NK-92 treated with Interleukin-12 subunit alpha and Interleukin-12 subunit beta, amount 100 ng/mL, for 24 hours (cell line): ENCODE measurements around the gene ANKH.
"Not testable (repeated sequence)": the region's sequence is repeated elsewhere in the genome, so short reads cannot be mapped to it uniquely, and the experiment has no call there.

ENCODE experiments used
- DNase-seq: peaks from one replicate; lab custom pipeline; 2025; lab: John Stamatoyannopoulos, UW

Gene ANKH

GRCh38 chr5:14826714-14827113 is 44.9 kb downstream of the ANKH start:
- no peak for DNase-seq

- DNase-seq: no peak
These were observed 45.6 kb downstream of the ANKH start for GRCh38 chr5:14825977-14826376.

- no peak for DNase-seq
These were observed 47.1 kb downstream of the ANKH start for GRCh38 chr5:14824499-14824898.

- DNase-seq: no peak
These were observed 50.3 kb downstream of the ANKH start for GRCh38 chr5:14821100-14821845.

GRCh38 chr5:14818931-14819790 is 52.4 kb downstream of the ANKH start:
- DNase-seq: no peak

- DNase-seq: not testable (repeated sequence)
These were observed 53.8 kb downstream of the ANKH start for GRCh38 chr5:14817762-14818136.

- peak; percentile 8 for DNase-seq
These were observed 54.4 kb downstream of the ANKH start for GRCh38 chr5:14816999-14817761.

- DNase-seq: no peak
These were observed 55.1 kb downstream of the ANKH start for GRCh38 chr5:14816374-14816998.

- DNase-seq: no peak
These were observed 57.8 kb downstream of the ANKH start for GRCh38 chr5:14813747-14814146.

- DNase-seq: no peak
These were observed 59.4 kb downstream of the ANKH start for GRCh38 chr5:14812166-14812565.

GRCh38 chr5:14810928-14811572 is 60.5 kb downstream of the ANKH start:
- no peak for DNase-seq

GRCh38 chr5:14810282-14810681 is 61.3 kb downstream of the ANKH start:
- no peak for DNase-seq

- peak; percentile 68 for DNase-seq
These were observed 62.0 kb downstream of the ANKH start for GRCh38 chr5:14809369-14810155.

- DNase-seq: no peak
These were observed 64.1 kb downstream of the ANKH start for GRCh38 chr5:14807471-14807870.

GRCh38 chr5:14806456-14806855 is 65.1 kb downstream of the ANKH start:
- no peak for DNase-seq

GRCh38 chr5:14802541-14802940 is 69.0 kb downstream of the ANKH start:
- DNase-seq: no peak

- DNase-seq: no peak
These were observed 69.8 kb downstream of the ANKH start for GRCh38 chr5:14801792-14802191.

GRCh38 chr5:14797385-14797784 is 74.2 kb downstream of the ANKH start:
- not testable (repeated sequence) for DNase-seq

- no peak for DNase-seq
These were observed 76.9 kb downstream of the ANKH start for GRCh38 chr5:14794583-14795230.

GRCh38 chr5:14793851-14794250 is 77.7 kb downstream of the ANKH start:
- DNase-seq: no peak
